HG03432 (cell line): ENCODE results near the gene BRSK2.

Source experiments
- ATAC-seq: cut with Tn5 transposase; IDR thresholded peaks from one replicate; pipeline ENCODE4 v1.9.1; 2021; ENCODE audit warnings: mild to moderate bottlenecking, moderate library complexity; ENCODE audit not compliant: unreplicated experiment

Gene BRSK2

GRCh38 chr11:1394936-1395772 lies 5.4 kb downstream of the BRSK2 start:
- ATAC-seq = no peak

- ATAC-seq = no peak
Measured at GRCh38 chr11:1395773-1396374, 6.1 kb downstream of the BRSK2 start.

GRCh38 chr11:1396375-1396841 lies 6.7 kb downstream of the BRSK2 start:
- no peak for ATAC-seq

GRCh38 chr11:1397146-1397861 lies 7.6 kb downstream of the BRSK2 start:
- ATAC-seq = no peak

GRCh38 chr11:1397862-1398527 lies 8.3 kb downstream of the BRSK2 start:
- ATAC-seq = no peak

- ATAC-seq = no peak
Measured at GRCh38 chr11:1398528-1399235, 8.9 kb downstream of the BRSK2 start.

- ATAC-seq = no peak
Measured at GRCh38 chr11:1399386-1400316, 9.9 kb downstream of the BRSK2 start.

GRCh38 chr11:1400317-1401170 lies 10.8 kb downstream of the BRSK2 start:
- ATAC-seq = no peak

GRCh38 chr11:1401171-1401445 lies 11.4 kb downstream of the BRSK2 start:
- ATAC-seq = no peak

- no peak for ATAC-seq
Measured at GRCh38 chr11:1401656-1402221, 12.0 kb downstream of the BRSK2 start.

- ATAC-seq = no peak
Measured at GRCh38 chr11:1402355-1403077, 12.8 kb downstream of the BRSK2 start.

GRCh38 chr11:1403078-1403620 lies 13.4 kb downstream of the BRSK2 start:
- ATAC-seq = no peak

GRCh38 chr11:1403721-1404460 lies 14.2 kb downstream of the BRSK2 start:
- no peak for ATAC-seq

- ATAC-seq = no peak
Measured at GRCh38 chr11:1404461-1405185, 14.9 kb downstream of the BRSK2 start.

GRCh38 chr11:1405186-1406020 lies 15.7 kb downstream of the BRSK2 start:
- no peak for ATAC-seq
